HepG2 (cell line): ENCODE data around the gene SLC5A6. TPM values are rescaled to one million over a fixed set of nuclear protein-coding genes. Genes with fewer than 3 reads are reported as not detected.

ENCODE experiments used
- AKAP8 ChIP-seq: sonication (generic); formaldehyde crosslinking; IDR thresholded peaks from 2 replicates; pipeline ENCODE4 v1.5.1; 2020; ENCODE audit warnings: mild to moderate bottlenecking, missing genetic modification reagents
- CBFB ChIP-seq: sonication (generic); formaldehyde crosslinking; IDR thresholded peaks from 2 replicates; pipeline ENCODE4 v1.4.0; 2020; ENCODE audit warnings: missing genetic modification reagents
- CBX5 ChIP-seq: sonication (generic); formaldehyde crosslinking; IDR thresholded peaks from 2 replicates; pipeline ENCODE4 v1.4.0; 2020; ENCODE audit warnings: missing genetic modification reagents, borderline replicate concordance
- FOSL1 ChIP-seq: sonication (generic); formaldehyde crosslinking; IDR thresholded peaks from 2 replicates; pipeline ENCODE4 v1.9.0; 2021; ENCODE audit warnings: missing genetic modification reagents, borderline replicate concordance
- GABPA ChIP-seq, 2 experiments: IDR thresholded peaks; 2 replicates each; pipeline ENCODE4 v1.6.1; 2011 to 2016; ENCODE audit warnings: low read depth in 2 of 2, low read length in 1 of 2, missing biosample characterization in 1 of 2, missing genetic modification characterization in 1 of 2
- GFI1 ChIP-seq: sonication (generic); formaldehyde crosslinking; IDR thresholded peaks from 2 replicates; pipeline ENCODE4 v1.5.0; 2020; ENCODE audit warnings: missing genetic modification reagents, mild to moderate bottlenecking, borderline replicate concordance
- NCOA1 ChIP-seq: sonication (generic); formaldehyde crosslinking; IDR thresholded peaks from 2 replicates; pipeline ENCODE4 v1.9.0; 2021; ENCODE audit warnings: missing genetic modification reagents
- NFE2 ChIP-seq: sonication (generic); formaldehyde crosslinking; IDR thresholded peaks from 2 replicates; pipeline ENCODE4 v1.4.0; 2020; ENCODE audit warnings: missing genetic modification reagents
- SKI ChIP-seq: fragments of 450-650 bp; IDR thresholded peaks from one replicate; pipeline ENCODE4 v1.6.1; 2018; ENCODE audit warnings: mild to moderate bottlenecking; ENCODE audit not compliant: partially characterized antibody
- SP1 ChIP-seq, 2 experiments: fragments of 450-650 bp in 1 of 2; sonication (generic) in 1 of 2; formaldehyde crosslinking in 1 of 2; IDR thresholded peaks; 2 replicates each; pipeline versions ENCODE4 v1.4.0 to v1.6.1; 2016 to 2020; ENCODE audit warnings: missing genetic modification reagents in 1 of 2
- ZBTB4 ChIP-seq: sonication (generic); formaldehyde crosslinking; IDR thresholded peaks from 2 replicates; pipeline ENCODE4 v1.4.0; 2020; ENCODE audit warnings: missing genetic modification reagents, mild to moderate bottlenecking, borderline replicate concordance
- ZBTB44 ChIP-seq: sonication (generic); formaldehyde crosslinking; IDR thresholded peaks from 2 replicates; pipeline ENCODE4 v1.4.0; 2020; ENCODE audit warnings: missing genetic modification reagents
- ZBTB8A ChIP-seq: sonication (generic); formaldehyde crosslinking; IDR thresholded peaks from 2 replicates; pipeline ENCODE4 v1.4.0; 2020; ENCODE audit warnings: mild to moderate bottlenecking, low read depth, missing genetic modification reagents, borderline replicate concordance
- ZFP36L1 ChIP-seq: sonication (generic); formaldehyde crosslinking; IDR thresholded peaks from 2 replicates; pipeline ENCODE4 v1.8.0; 2022; ENCODE audit warnings: mild to moderate bottlenecking, missing genetic modification reagents, moderate library complexity
- ZNF230 ChIP-seq: sonication (generic); formaldehyde crosslinking; IDR thresholded peaks from 2 replicates; pipeline ENCODE4 v1.4.0; 2020; ENCODE audit warnings: mild to moderate bottlenecking, missing genetic modification reagents
- ZNF383 ChIP-seq: sonication (generic); formaldehyde crosslinking; IDR thresholded peaks from 2 replicates; pipeline ENCODE4 v1.4.0; 2020; ENCODE audit warnings: missing genetic modification reagents, mild to moderate bottlenecking, borderline replicate concordance
- ZNF501 ChIP-seq: sonication (generic); formaldehyde crosslinking; IDR thresholded peaks from 2 replicates; pipeline ENCODE4 v1.5.1; 2020; ENCODE audit warnings: mild to moderate bottlenecking, moderate library complexity, missing genetic modification reagents
- ZNF740 ChIP-seq: sonication (generic); formaldehyde crosslinking; IDR thresholded peaks from 2 replicates; pipeline ENCODE4 v1.4.0; 2020; ENCODE audit warnings: missing genetic modification reagents
- ZSCAN30 ChIP-seq: sonication (generic); formaldehyde crosslinking; IDR thresholded peaks from 2 replicates; pipeline ENCODE4 v1.5.0; 2020; ENCODE audit warnings: mild to moderate bottlenecking, missing genetic modification reagents
- ZSCAN31 ChIP-seq: sonication (generic); formaldehyde crosslinking; IDR thresholded peaks from 2 replicates; pipeline ENCODE4 v1.5.0; 2020; ENCODE audit warnings: low read depth, mild to moderate bottlenecking, missing genetic modification reagents
- polyA plus RNA-seq, 8 experiments: library from polyadenylated mRNA; depleted of rRNA in 3 of 8; stranded (reverse) in 7 of 8; unstranded in 1 of 8; fragments of >200 nt; fragmentation: Illumina TruSeq in 4 of 8; extraction: Trizol in 4 of 8; gene quantifications; 2 replicates each; pipeline versions ENCODE4 v1.2.1 to v1.2.3, GENCODE V29; 2011 to 2016; ENCODE audit warnings: low read depth in 4 of 8, missing spikeins in 1 of 8, mixed read lengths in 1 of 8; ENCODE audit not compliant: insufficient read depth in 1 of 8
- total RNA-seq, 5 experiments: library from RNA; depleted of rRNA; stranded (reverse); fragments of >200 nt; fragmentation: Illumina TruSeq; extraction: Trizol; gene quantifications; 2 replicates each; pipeline ENCODE4 v1.2.3, GENCODE V29; 2016; ENCODE audit warnings: low read depth in 1 of 5
- TF ChIP-seq, protein P1 (sequence below): sonication (generic); formaldehyde crosslinking; IDR thresholded peaks from 2 replicates; pipeline ENCODE4 v1.5.0; 2020; ENCODE audit warnings: mild to moderate bottlenecking, missing genetic modification reagents
- TF ChIP-seq, protein P2 (sequence below): sonication (generic); formaldehyde crosslinking; IDR thresholded peaks from 2 replicates; pipeline ENCODE4 v1.8.1; 2023; ENCODE audit warnings: missing genetic modification reagents, mild to moderate bottlenecking, borderline replicate concordance

Gene SLC5A6
- total and polyA plus RNA-seq, 2 of the 13 experiments (the other 11 are each of a cell fraction or from before 2014, with no cell fraction given) = 135 to 417 TPM

- TF ChIP-seq ZNF740 (CRISPR knock-in tag) (no peak; the same call in 1 of the 2 replicates), ZNF230 (CRISPR knock-in tag) (no peak), ZBTB44 (CRISPR knock-in tag) (no peak), SKI (peak; percentile 1), ZNF383 (CRISPR knock-in tag) (no peak), FOSL1 (no peak), CBX5 (CRISPR knock-in tag) (no peak), ZFP36L1 (CRISPR knock-in tag) (no peak), ZBTB4 (CRISPR knock-in tag) (0 out of 2 replicates have a peak, but pooled peaks have one; percentile 10), ZNF501 (CRISPR knock-in tag) (no peak), ZSCAN30 (0 out of 2 replicates have a peak, but pooled peaks have one; percentile 50), CBFB (CRISPR knock-in tag) (no peak), ZBTB8A (CRISPR knock-in tag) (no peak), NFE2 (CRISPR knock-in tag) (no peak), ZSCAN31 (CRISPR knock-in tag) (no peak), GABPA (IDR thresholded peaks at IDR 0.05; ENCODE audit: low read depth, low read length) (no peak), GABPA (CRISPR knock-in tag; IDR thresholded peaks at IDR 0.05; ENCODE audit: low read depth) (no peak), SP1 (IDR thresholded peaks at IDR 0.05) (no peak), SP1 (CRISPR knock-in tag; IDR thresholded peaks at IDR 0.05) (no peak), AKAP8 (CRISPR knock-in tag) (no peak), NCOA1 (CRISPR knock-in tag) (no peak), GFI1 (CRISPR knock-in tag) (peak; percentile 47; the same call in 1 of the 2 replicates)
- TF ChIP-seq, protein P1, sequence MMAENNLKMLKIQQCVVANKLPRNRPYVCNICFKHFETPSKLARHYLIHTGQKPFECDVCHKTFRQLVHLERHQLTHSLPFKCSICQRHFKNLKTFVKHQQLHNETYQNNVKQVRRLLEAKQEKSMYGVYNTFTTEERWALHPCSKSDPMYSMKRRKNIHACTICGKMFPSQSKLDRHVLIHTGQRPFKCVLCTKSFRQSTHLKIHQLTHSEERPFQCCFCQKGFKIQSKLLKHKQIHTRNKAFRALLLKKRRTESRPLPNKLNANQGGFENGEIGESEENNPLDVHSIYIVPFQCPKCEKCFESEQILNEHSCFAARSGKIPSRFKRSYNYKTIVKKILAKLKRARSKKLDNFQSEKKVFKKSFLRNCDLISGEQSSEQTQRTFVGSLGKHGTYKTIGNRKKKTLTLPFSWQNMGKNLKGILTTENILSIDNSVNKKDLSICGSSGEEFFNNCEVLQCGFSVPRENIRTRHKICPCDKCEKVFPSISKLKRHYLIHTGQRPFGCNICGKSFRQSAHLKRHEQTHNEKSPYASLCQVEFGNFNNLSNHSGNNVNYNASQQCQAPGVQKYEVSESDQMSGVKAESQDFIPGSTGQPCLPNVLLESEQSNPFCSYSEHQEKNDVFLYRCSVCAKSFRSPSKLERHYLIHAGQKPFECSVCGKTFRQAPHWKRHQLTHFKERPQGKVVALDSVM (CRISPR knock-in tag) = no peak
- TF ChIP-seq, protein P2, sequence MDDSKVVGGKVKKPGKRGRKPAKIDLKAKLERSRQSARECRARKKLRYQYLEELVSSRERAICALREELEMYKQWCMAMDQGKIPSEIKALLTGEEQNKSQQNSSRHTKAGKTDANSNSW = no peak; the same call in 1 of the 2 replicates
Observed at GRCh38 chr2:27211241-27211942, 676 bp downstream of the SLC5A6 start (continued).
